ENCODE results near the gene CAGE1.

The CAGE1 gene

DNA sequence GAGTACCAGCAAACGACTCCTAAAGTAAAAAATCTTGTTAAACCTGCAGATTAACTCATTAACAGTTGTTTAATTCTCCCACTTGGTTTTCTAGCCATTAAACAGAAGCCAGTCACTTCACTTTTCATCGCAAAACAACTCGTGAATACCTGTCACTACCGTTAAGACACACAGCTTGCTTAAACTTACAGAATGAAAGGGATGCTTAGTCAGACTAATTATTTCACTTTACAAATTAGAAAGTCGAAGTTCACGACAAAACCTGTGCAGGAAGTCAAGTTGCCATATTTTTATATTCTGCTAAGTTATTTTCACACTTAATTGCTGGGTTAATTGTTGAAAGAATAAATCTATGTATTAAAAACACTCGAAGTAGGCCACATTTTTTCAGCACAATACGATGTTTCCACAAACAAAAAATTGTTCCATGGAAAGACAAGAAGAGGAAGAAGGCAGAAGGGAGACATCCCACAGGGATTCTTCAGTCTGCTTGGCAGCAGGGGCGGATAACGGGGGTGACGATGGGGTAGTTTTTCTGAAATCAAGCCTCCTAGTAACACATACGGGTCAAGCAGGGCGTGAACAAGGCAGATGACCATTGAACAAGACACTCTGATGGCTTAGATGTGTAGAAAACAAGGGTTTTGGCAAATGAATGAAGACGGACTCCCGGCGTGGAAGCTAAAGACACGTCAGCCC is 77.5 kb downstream of the CAGE1 start:
- no peak for DNase-seq (ENCODE audit: low read depth in 3 of 3)

GRCh38 chr6:7311176-7311575 is 78.4 kb downstream of the CAGE1 start:
- DNase-seq (ENCODE audit: low read depth in 3 of 3): no peak

GRCh38 chr6:7309050-7309449 is 80.5 kb downstream of the CAGE1 start:
- DNase-seq (ENCODE audit: low read depth in 3 of 3): no peak

- no peak for DNase-seq (ENCODE audit: low read depth in 3 of 3)
Observed at GRCh38 chr6:7307533-7307932, 82.0 kb downstream of the CAGE1 start.

DNA sequence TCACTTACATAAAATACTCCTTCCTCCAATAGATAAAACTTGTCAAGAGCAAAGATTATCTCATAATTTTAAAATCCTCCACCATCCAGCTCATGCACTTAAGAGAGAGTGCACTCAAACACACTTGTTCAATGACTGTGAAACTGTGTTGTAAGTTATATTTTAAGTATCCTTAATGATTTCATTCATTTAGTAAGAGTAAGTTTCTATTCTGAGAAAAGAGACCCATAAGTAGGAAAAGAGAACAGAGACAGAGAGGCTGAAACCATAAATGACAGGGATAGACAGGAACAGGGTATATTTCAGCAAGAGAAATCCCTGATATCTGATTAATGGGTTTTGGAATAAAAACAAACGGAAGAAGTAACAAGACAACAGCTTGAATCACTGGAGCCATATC is 84.7 kb downstream of the CAGE1 start:
- DNase-seq (ENCODE audit: low read depth in 3 of 3): no peak

DNA sequence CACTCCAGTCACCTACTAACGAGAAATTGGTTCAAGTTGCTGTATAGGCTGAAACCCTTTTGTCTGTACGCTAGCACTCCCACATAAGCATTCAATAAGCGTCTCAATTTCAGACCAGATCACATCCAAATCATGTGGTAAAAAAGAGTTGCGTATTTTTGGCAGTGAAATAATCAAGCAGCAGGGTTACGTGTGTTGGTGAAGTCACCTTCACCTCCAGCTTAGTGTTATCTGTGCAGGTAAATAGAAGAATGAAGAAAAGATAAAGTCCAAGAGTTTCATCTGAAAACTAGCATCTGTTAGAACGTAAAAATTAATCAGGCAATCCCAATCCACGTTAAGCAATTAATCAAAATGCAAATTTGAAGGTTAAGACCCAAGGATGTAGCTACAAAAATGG is 87.8 kb downstream of the CAGE1 start:
- no peak for DNase-seq (ENCODE audit: low read depth in 3 of 3)

GRCh38 chr6:7300926-7301325 is 88.6 kb downstream of the CAGE1 start:
- DNase-seq (ENCODE audit: low read depth in 3 of 3): no peak

DNA sequence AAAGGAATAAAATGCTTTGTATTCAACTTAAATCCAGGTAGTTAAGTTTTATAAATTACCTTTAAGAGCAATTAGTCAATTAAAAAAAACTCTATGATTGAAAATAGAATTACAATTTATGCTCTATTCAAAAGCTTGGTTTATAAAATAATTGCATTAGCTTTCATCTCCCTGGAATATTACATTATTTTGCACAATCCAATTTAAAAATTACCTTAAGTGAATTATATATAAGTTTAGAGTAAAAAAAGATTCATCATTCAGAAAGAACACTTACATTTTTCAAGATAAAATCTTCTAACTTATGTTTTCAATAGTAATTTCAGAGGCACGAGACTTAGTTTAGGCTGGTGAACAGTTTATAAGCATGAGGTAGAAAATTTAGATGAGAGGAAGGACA is 91.4 kb downstream of the CAGE1 start:
- DNase-seq (ENCODE audit: low read depth in 3 of 3): no peak

GRCh38 chr6:7296602-7297001 is 92.9 kb downstream of the CAGE1 start:
- DNase-seq (ENCODE audit: low read depth in 3 of 3): no peak

DNA sequence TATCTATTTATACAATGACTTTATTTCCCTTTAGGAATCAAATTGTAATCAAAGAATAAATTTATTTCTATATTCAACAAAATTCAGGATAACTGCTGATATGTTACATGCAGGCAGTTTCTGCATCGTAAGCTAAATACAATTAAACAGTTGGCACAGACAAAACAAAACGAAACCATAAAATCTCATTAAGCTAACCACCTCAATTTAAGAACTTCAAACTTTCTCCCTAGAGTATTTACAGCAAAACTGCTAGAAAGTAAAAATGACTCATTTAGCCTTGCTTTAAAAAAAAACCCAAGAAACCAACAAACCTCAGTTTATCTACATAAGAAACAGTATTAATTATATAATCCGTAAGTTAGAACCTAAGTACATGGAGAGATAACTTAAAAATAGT is 93.6 kb downstream of the CAGE1 start:
- no peak for DNase-seq (ENCODE audit: low read depth in 3 of 3)

GRCh38 chr6:7292596-7293255 is 96.8 kb downstream of the CAGE1 start:
- no peak for DNase-seq (ENCODE audit: low read depth in 3 of 3)

GRCh38 chr6:7290079-7290478 is 99.5 kb downstream of the CAGE1 start:
- DNase-seq (ENCODE audit: low read depth in 3 of 3): no peak

GRCh38 chr6:7285416-7285815 is 104.1 kb downstream of the CAGE1 start:
- no peak for DNase-seq (ENCODE audit: low read depth in 3 of 3)

- DNase-seq (ENCODE audit: low read depth in 3 of 3): no peak
Observed at GRCh38 chr6:7283676-7284075, 105.9 kb downstream of the CAGE1 start.

- no peak for DNase-seq (ENCODE audit: low read depth in 3 of 3)
Observed at GRCh38 chr6:7282097-7282906, 107.2 kb downstream of the CAGE1 start.
